ENCODE measurements around the gene CTSS. TPM values are rescaled to one million over a fixed set of nuclear protein-coding genes. Genes with fewer than 3 reads are reported as not detected.
A peak's percentile ranks its signal among the peaks of the same experiment; 100 is the strongest.

CTSS gene
- total RNA-seq, result 9.0 and 12.2 TPM in 2 replicates

DNA sequence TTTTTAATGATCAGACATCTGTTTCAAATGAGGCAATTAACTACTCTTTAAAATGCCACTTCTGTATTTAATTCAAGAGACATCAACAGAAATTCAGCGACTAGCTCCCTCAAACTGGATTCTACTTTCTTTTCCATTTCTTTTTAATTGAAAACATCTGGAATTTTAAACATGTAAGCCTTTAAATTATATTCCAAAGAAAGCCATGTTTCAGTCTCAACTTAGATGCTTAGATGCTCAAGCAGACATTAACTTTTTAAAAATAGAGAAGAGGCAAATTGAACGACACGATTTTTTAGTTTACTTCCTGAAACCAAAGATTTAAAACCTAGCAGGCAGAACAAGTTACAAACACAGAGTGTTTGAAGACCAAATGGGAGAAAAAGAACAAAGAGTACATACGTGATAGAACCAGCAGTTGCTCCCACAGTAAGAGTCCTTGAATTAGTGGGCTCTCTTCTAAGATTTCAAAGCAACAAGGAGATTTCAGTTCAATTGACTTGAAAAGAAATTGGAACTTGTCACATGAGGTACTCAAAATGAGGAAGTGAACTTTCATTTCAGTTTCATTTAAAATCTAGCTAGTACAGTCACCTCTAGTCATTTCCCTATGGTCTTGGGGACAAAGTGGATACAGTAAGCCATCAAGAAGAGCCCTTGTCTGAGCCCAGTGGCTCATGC is at the start of gene CTSS:
CTSS (minus strand) TSS at position 483 of the 681 bp plus-strand sequence. CDS start 1,015 bp downstream, outside the sequence.
- Histone ChIP-seq H3K4me3 (ENCODE audit: low read depth, low read length) (no peak within 1 kb of the TSS), H3K36me3 (ENCODE audit: control insufficient read depth, insufficient read depth, low read length) (no peaks in the 10 kb centered on the region), H3K27me3 (ENCODE audit: control insufficient read depth, insufficient read depth, low read length) (no peaks in the 10 kb centered on the region)
- DNase-seq (ENCODE audit: low read depth), result no peak
- TF ChIP-seq, protein P1, sequence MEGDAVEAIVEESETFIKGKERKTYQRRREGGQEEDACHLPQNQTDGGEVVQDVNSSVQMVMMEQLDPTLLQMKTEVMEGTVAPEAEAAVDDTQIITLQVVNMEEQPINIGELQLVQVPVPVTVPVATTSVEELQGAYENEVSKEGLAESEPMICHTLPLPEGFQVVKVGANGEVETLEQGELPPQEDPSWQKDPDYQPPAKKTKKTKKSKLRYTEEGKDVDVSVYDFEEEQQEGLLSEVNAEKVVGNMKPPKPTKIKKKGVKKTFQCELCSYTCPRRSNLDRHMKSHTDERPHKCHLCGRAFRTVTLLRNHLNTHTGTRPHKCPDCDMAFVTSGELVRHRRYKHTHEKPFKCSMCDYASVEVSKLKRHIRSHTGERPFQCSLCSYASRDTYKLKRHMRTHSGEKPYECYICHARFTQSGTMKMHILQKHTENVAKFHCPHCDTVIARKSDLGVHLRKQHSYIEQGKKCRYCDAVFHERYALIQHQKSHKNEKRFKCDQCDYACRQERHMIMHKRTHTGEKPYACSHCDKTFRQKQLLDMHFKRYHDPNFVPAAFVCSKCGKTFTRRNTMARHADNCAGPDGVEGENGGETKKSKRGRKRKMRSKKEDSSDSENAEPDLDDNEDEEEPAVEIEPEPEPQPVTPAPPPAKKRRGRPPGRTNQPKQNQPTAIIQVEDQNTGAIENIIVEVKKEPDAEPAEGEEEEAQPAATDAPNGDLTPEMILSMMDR (IDR thresholded peaks at IDR 0.05; ENCODE audit: insufficient read depth, low read length, poor library complexity, severe bottlenecking), result no peak

DNA sequence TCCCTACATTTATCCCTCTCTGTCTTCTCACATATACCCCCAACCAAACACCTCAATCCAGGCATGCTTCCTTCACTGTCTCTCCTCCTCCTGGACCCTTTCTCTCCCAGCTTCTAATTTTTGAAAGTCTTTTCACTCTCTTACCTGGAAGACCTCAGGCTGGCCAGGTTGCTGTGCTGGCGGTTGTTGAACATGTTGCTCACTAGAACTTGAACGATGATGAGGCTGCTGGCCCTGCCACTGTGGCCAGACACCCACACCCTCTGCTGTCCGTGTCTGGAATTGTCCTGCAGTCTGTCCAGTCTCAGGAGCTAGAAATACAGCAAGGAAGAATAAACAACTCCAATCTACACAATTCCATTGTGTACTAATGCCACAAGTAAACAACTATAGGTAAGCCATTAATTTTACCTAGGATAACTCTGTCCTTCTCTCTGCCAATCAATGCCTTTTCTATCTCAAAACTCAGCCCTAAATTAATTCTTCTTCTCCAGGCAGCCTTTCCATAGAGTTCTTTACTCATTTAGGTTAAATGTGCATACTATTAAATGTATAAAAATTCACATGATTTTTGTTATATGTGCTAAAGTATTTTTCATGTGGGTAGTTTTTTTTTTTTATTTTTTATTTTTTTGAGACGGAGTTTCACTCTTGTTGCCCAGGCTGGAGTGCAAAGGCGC is 47.6 kb upstream of the CTSS start:
- Histone ChIP-seq H3K4me3 (ENCODE audit: low read depth, low read length) (no peak overlapping the region), H3K36me3 (ENCODE audit: control insufficient read depth, insufficient read depth, low read length) (no peaks in the 10 kb centered on the region), H3K27me3 (ENCODE audit: control insufficient read depth, insufficient read depth, low read length) (no peaks in the 10 kb centered on the region)
- DNase-seq (ENCODE audit: low read depth), result peak; percentile 25
- TF ChIP-seq, protein P1 (IDR thresholded peaks at IDR 0.05; ENCODE audit: insufficient read depth, low read length, poor library complexity, severe bottlenecking), result peak; percentile 79

DNA sequence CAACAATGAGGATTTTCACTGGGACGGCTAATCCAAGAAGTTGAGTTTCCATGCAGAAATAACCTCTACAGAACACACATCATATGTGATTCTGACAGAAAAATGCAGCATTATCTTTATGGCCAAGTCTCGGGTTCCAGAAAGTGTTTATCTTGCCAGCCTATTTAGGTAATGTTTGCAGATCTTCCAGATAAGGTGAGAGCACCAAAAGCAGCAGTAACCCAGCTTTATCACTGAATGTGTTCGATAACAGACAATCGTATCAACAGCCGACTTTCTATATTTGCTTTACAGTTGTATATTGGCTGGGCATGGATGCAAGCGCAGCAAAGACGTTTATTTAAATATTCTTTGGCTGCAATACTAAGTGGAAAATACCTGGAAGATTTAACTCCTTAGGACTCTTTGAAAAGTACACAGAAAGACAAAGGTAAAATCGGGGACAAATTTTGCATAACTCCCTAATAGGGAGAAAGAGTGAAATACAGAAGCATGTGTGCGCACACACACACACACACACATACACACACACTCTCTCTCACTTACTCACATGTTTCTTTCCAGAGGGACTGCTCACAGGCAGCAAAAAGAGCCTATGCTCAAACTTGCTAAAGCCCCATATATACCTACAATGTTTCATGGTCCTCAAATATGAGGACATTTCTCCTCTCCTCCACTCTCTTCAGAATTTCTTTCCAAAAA is 45.5 kb upstream of the CTSS start:
- H3K36me3 ChIP-seq (ENCODE audit: control insufficient read depth, insufficient read depth, low read length), result no peaks in the 10 kb centered on the region
- DNase-seq (ENCODE audit: low read depth), result no peak
- TF ChIP-seq, protein P1 (IDR thresholded peaks at IDR 0.05; ENCODE audit: insufficient read depth, low read length, poor library complexity, severe bottlenecking), result no peak
- no peaks in the 10 kb centered on the region for H3K27me3 ChIP-seq (ENCODE audit: control insufficient read depth, insufficient read depth, low read length)
- H3K4me3 ChIP-seq (ENCODE audit: low read depth, low read length), result no peak overlapping the region

DNA sequence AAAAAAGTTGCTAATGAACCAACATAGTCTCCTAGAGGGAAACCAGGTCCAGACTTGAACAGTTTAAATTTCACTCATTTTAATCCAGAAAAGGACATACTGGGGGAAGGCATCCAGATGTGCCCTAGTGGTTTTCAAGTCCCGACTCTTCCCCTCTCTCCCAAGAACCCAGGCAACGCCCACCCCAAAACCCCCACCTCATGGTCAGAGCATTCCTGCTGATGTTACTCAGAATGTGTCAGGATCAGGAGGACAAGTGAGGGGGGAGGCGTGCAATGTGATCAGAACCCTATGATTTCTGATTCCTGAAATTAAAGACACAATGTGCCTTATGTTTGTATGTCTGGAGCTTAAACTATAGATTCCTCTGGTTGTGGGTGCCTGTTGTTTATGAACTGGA is 44.1 kb upstream of the CTSS start:
- Histone ChIP-seq H3K36me3 (ENCODE audit: control insufficient read depth, insufficient read depth, low read length) (no peaks in the 10 kb centered on the region), H3K4me3 (ENCODE audit: low read depth, low read length) (no peak overlapping the region), H3K27me3 (ENCODE audit: control insufficient read depth, insufficient read depth, low read length) (no peaks in the 10 kb centered on the region)
- TF ChIP-seq, protein P1 (IDR thresholded peaks at IDR 0.05; ENCODE audit: insufficient read depth, low read length, poor library complexity, severe bottlenecking), result no peak
- DNase-seq (ENCODE audit: low read depth), result peak; percentile 21

GRCh38 chr1:150808846-150809245 is 43.3 kb upstream of the CTSS start:
- no peak overlapping the region for H3K4me3 ChIP-seq (ENCODE audit: low read depth, low read length)
- no peaks in the 10 kb centered on the region for H3K27me3 ChIP-seq (ENCODE audit: control insufficient read depth, insufficient read depth, low read length)
- no peaks in the 10 kb centered on the region for H3K36me3 ChIP-seq (ENCODE audit: control insufficient read depth, insufficient read depth, low read length)
- no peak for DNase-seq (ENCODE audit: low read depth)
- TF ChIP-seq, protein P1 (IDR thresholded peaks at IDR 0.05; ENCODE audit: insufficient read depth, low read length, poor library complexity, severe bottlenecking), result no peak

All from kidney epithelial cell (primary cell).